ENCODE data around the gene CDC45.
"Not testable (repeated sequence)": the region's sequence is repeated elsewhere in the genome, so short reads cannot be mapped to it uniquely, and the experiment has no call there.

CDC45 gene

DNA sequence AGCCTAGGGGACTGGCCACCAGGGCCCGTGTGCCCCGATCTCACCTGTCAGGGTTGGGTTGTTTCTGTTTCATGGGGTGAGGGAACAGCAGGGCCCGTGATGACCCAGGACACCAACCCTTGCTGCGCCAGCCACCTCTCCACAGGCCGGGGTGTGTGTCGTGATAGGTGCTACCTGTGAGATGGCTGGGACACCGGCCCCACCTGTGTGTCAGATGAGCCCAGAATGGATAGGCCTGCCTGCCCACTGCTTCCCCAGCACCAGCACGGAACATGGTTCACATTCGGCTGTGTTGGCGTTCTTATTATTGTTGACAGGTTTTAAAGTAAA is 37.4 kb downstream of the CDC45 start:
- DNase-seq, result no peak

DNA sequence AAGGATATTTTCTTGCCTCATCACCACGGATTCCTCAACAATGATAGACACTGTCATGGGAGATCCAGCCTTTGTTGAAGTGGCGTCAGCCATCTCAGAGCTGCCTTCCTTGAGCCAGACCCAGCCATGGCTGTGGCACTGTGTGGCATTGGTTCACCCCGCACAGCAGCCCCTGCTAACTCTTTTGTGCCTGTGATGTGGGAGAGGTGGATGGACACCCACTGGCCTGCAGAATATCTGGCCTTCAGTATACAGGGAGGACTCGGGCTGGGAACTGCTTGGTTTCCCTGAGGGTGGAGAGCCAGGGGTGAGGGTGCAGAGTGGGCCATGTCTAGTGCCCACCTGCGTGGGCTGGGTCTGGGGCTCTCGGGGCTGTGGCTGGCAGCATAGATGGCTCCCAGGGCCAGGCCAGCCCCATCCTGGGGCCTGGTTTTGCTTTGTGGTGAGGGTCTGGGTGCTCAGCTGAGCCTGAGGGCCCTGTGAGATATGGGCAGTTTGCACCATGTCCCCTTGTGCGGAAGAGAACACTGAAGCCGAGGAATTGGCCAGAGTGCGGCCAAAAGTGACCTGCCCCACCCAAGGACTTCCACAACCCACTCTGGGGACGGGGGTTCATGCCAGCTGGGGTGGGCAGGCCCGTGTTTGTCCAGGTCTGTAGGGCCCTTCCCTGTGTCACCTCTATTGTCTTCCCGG is 38.3 kb downstream of the CDC45 start:
- no peak for DNase-seq

DNA sequence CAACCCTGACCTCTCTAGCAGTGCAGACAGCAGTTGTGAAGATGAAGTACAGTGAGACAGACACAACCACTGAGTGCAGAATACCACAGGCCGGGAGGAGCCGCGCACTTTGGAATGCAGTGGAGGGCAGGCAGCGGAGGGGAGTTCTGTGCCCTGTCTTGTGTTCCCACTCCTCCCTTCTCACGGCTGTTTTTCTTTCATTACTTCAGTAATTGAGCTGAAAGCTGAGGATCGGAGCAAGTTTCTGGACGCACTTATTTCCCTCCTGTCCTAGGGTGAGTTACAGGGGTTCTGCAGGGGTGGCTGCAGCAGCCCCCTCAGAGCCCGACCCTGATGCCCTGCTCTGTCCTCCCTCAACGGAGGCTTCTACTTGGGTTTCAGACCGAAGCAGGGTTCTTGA is 38.9 kb downstream of the CDC45 start:
- no peak for DNase-seq

DNA sequence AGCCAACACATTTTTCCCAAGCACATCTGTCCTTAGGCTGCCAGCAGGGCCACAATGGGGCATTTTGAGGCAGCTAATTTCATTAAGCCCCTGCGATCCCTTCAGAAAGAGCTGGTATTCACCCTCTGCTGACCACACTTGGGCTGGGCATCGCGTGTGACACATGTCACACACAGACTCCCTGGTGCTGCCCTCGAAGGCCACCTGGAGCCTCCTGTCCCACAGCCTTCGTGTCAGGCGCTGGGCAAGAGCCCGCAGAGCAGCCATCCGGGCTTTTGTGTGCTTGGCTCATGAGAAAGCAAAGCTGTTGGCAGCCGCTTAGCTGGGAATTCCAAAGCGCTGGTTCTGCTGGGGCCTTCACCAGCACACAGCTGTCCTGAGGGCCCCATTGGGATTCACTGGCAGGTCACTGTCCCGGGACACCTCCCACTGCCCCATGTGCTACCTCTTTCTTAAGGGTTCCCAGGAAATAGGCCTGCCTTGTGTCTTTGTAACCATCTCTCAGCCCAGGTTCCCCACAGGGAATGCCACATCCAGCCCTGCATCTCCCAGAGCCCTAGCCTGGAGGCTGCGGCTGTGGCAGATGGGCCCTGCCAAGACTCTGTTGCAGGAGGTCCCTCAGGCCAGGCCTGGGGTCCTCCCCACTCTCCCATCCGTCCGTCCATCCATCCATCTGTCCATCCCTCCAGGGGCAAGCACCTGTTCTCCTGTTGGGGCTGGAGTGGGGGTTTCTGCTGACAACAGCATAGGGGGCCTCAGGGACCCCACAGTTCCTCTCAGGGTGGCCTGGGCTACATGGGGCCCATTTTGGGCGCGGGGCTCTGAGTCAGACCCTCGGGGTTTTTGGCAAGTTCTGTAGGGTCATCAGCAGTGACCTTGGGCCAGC is 39.6 kb downstream of the CDC45 start:
- DNase-seq, result no peak

DNA sequence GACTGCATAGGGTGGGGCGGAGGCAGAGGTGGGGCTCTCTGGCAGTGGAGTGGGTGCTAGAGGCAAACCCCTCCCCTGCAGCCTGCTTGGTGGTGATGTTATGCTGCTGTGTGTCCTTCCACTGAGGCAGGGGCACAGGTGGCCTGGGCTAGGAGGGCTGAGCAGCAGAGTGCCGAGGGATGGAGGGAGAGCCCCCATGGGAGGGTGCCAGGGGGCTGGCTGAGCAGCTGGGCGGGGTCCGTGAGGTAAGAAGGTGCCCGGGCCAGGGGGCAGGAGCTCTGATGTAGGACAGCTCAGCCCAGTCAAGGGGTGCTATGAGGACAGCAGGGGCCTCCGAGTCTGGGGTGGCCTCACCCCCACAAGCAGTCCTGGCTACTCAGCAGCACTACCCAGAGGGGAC is 40.3 kb downstream of the CDC45 start:
- DNase-seq, result no peak

DNA sequence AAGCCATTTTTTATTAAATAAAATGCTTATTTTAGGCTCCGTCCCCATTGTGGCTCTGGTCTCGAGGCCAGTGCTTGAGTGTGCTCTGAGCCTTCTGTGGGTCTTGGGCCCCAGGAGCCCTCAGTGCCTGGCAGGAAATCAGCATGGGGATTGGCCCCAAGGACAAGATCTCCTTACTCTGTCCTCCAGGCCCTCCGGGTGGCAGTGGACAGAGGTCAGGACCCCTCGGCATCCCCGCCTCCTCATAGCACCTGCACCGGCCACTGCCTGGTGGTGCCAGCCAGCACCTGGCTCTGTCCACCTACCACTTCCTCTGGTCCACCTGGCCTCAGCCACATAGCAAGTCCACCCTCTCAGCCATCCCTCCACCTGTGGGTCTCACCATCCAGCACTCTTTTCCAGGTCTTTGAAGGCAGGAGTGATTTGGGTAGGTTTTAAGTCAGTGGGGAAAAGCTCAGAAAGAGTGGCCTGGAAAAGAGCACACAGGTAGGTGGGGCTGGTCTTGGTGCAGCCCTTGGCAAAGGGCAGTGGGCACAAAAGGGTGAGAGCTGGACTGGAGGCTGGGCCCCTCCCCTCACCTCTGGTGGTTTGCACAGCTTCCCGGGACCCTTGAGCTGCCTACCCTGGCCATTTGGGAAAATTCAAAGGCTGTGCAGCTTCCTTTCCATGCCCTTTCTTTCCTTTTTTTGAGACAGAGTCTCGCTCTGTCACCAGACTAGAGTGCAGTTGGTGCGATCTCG is 41.0 kb downstream of the CDC45 start:
- DNase-seq, result no peak

DNA sequence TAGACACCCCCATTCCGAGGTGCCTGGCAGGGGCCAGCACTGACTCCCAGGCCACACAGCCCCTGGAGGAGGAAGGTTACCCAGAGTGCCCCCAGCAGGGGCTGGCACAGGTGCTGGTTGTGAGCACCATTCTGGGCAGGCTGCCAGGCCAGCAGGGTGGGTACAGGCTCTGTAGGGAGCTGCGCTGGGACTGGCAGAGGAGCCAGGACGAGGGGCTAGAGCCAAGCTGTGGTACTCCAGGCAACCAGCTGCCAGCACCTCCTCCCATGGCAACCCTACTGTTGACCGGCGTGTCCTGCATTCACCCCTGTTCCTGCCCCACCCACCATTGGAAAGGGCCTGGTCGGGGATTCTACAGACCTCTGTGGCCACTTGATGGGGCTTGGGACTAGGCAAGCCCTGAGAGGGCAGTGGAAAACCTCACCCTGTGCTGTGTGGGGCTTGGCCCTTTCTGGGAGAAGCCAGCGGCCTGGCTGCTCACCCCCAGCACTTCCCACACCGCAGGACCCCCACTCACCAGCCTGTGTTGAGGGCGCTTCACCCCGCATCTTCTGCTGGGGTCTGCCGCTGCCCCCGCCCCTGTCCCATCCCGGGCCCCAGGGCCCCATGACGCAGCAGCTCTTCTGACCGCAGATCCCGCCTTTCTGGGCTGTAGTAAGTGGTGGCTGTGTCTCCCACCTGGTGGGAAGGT is 42.6 kb downstream of the CDC45 start:
- DNase-seq, result no peak

DNA sequence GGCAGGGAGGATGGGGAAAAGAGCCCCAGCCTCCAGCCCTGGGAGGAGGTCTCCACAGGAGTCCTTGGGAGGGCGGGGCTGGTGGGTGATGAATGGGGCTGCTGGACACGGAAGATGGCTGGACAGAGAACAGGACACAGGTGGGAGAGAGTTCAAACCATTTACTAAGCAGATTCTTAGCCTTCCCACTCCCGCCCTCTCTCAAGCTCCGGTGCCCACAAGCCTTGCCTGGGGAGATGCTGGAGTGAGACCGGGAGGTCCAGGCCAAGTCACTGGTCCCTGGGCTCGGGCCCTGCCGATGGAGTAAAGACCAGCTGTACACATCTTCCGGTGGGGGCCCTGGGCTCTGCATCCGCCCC is 43.1 kb downstream of the CDC45 start:
- DNase-seq, result no peak

DNA sequence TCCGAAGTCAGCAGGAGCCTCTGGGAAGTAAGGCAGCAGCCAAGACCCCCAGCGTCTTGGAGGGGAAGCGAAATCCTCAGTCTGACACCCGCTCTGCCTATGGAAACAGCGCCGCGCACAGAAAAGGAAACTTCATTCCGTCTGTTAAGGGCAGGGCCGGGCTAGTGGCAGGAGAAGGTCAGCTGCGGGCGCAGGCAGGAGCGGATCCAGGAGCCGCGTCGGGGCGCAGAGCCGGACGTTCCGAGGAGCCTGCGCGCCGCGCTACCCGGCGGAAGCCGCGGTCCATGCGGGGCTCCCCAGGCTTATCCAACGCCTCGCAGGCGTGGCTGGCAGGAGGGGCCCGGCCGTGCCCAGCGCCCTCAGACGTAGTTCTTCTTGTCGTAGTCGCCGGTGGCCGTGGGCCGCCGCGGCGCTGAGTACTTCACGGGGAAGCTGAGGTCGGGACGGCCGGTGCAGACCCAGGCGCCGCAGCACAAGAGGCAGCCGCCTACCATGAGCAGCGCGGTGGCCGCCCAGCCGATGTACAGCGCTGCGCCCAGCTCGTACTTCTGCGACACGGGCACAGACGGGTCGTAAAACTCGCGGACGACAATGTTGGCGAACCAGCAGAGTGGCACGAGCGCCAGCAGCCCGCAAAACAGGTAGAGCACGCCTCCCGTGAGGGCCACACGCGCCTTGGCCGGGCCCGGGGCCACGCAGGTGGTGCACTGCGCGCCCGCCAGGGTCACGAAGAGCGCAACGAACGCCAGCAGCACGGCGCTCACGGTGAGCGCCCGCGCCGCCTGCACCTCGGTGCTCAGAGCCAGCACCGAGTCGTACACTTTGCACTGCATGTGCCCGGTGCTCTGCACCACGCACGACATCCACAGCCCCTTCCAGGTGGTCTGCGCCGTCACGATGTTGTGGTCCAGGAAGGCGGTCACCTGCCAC is 43.8 kb downstream of the CDC45 start:
- DNase-seq, result no peak

DNA sequence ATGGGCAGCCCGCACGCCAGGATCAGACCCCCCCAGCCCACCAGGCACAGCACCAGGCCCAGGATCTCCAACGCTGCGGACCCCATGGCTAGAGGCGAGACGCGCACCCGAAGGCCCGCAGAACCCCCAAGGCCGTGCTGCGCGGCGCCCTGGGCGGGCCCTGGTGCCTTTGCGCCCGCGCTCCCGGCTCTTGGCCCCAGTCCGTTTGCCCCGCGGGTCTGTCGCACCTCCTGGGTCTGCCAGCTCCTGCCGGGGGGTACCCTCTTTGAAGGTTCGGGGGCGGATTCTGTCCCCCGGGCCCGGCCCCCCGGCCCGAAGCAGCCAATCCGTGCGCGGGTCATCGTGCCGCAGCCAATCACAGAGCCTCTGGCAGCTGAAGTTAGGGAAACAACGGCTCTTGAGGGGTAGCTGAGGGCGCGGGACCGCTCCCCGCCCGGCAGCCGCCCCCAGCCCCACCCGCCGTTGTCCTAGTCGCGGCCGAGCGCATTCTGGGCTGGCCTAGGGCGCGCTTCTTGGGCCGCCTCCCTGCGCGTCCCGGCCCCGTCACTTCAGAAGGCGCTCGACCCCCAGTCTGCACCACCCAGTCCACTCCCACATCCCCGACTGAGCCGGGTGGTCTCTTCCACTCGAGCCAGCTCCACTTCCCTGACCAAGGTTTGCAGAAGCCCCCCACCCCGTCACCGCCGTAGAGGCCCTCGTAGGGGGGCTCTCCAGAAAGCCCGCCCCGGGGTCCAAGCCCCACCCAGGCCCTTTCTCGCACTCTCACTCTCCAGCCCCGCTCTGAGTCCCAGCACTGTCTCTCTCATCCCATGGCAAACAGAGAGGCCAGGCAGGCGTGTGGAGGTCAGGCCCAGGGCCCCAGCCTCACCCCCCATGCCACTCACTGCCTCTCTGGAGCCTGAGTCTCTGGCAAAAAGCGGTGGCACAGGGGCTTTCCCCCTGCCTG is 44.7 kb downstream of the CDC45 start, which contains the start of gene CLDN5:
Gene CLDN5, minus strand, starts transcription at position 241 of the 946 bp plus-strand sequence. Its CDS starts 155 bp downstream, at position 86.
- DNase-seq, result no peak

DNA sequence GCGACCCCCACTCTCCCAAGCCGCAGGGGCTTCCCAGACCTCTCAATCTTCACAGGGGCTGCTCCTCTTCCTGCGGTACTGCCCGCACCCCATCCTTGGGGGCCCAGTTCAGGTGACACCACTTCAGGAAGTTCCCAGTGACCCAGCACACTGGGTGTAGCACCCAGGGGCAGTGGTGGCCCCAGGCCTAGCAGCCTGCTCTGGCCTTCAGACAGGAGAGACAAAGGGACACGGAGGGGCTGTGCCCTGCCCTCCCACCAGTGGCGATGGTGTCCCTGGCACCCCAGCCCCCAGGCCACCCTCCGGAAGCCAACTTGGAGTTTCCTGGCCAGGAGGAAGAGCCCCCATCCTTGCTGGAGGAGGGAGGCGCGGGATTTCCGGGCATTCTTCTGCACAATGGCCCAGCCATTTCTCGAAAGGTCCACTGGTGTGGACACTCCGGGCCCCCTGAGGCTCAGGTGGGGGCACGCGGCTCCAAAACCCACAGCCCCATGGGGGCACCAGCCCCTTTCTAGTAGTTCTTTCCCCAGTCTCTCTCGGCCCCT is 45.5 kb downstream of the CDC45 start:
- DNase-seq, result no peak

DNA sequence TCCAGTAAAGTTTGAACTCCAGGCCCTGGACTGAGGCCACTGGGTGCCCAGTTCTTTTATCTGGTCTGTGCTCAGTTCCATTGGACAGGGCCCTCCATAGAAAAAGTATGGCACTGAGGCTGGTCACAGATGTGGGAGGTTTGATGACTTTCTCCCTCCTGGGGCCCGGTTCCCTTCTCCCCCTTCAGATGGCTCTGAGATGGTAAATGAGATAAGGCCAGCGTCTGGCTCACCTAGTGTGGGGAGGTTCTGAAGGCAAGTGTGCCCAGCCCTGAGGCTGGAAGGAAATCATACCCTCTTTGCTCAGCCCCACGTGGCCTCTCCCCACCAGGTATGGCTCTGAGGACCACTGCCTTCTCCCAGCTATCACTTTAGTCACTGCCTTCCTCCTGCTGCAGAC is 45.9 kb downstream of the CDC45 start:
- DNase-seq, result no peak

DNA sequence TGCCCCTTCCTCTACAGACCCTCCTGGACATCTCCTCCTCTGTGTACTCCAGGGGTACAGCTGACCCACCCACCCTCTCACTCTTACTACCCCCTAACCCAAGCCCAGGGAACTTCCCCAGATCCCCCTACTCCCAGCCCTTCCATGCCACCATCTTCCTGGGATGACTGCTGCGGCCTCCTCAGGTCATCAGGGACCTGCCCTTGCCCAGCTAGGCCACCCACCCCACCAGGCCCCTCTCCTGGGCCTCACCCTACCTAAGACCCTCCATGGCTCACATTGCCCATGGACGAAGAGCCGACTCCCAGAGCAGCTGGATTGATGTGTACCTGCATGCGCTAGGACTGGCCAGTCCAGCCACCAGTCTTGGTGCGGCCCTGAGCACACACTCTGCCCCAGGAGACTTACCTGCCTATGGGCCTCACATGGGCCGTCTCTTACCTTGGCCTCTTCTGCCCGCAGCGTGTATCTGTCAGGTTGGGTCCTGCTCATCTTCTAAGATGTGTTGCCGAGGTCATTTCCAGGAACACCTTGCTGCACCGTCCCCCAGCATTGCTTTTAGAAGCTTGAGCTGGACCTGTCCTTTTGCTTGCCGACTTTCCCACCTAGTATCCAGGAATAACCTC is 46.5 kb downstream of the CDC45 start:
- DNase-seq, result no peak

DNA sequence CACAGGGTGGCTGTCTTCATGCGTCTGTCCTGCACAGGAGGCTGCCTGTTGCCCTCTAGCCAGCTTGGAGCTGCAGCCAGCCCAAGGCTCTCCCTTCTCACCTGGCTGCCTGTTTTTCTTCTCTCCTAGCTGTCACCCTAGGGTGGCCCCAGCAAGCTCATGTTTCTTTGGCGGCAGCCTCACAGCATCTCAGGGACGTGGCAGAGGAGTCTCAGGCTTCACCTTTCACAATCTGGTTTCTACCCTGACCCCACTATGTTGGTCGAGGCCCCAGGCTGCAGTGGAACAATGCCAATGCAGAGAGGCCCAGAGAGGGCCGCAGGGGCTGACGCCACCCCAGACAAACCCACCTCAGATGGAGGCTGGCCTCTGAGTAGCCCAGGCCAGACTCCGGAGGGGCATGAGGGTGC is 47.0 kb downstream of the CDC45 start:
- DNase-seq, result no peak

DNA sequence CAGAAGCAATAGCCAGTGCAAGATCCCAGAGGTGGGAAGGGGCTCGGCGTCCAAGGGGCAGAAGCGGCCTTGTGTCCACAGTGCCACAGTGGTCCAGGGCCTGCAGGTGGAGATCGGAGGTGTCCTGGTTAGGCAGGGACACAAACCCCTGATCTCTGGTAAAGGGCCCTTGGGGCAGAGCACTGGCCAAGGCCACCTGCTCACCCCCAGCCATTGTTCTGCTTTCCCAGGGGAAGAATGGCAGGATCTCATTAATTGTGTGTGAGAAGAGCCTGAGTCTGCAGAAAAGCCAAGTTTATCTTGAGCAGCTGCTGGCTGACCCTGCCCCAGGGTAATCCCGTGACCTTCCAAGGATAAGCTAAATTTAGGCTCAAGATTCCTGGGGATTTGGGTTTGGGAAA is 47.6 kb downstream of the CDC45 start:
- no peak for DNase-seq

DNA sequence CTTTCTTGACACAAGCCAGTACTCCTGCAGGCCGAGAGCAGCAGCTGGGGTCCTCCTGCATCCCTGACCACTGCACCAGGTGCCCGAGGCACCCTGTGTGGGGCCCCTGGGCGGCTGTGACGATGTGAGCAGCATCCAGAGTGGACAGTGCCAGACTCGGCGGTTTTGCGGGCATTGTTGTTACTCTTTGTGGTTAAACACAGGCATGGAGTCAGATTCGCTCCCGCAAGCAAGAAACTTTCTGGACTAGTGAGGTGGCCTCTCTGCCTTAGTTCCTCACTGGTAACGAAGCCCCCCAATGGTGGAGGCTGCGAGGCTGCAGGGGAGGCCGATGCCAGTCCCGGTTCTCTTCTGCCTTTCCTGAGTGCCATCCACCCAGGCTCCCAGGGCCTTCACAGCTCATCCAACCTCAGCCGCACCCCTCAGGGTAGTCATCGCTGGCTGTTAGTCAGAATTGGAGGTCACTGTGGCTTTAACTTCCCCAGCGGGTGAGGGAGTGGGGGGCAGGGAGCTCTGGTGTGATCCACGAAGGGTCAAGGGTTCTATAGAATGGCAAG is 48.2 kb downstream of the CDC45 start:
- no peak for DNase-seq

DNA sequence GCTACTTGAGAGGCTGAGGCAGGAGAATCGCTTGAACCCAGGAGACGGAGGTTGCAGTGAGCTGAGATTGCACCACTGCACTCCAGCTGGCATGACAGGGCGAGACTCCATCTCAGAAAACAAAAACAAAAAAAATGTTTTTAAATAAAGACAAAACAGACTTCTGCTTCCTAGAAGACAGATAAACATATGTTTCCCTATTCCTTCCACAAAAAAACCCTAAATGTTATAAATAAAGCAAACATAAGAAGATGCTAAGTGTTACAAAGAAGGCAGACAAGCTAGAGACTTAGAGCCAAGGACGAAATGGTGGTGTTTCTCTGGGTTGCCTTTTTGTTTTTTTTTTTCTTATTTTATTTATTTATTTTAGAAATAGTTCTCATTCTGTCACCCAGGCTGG is 50.1 kb downstream of the CDC45 start:
- no peak for DNase-seq

DNA sequence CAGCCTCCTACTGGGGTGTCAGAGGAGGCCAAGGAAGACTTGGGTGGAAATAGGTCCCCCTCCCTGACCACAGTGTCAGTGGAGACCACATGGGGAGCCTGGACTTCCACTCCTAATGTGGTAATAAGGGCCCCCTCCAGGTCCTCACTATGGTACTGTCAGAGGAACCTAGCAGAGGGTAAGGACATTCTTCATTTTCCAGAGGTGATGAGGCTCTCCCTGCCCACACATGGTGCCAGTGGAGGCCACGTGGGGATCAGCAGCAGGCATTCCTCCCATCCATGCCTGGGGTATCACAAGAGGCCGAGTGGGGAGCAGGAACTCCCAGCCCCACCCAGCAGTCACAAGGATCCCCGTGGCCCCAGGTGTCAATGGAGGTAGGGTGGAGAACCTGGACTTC is 51.0 kb downstream of the CDC45 start:
- DNase-seq, result no peak

DNA sequence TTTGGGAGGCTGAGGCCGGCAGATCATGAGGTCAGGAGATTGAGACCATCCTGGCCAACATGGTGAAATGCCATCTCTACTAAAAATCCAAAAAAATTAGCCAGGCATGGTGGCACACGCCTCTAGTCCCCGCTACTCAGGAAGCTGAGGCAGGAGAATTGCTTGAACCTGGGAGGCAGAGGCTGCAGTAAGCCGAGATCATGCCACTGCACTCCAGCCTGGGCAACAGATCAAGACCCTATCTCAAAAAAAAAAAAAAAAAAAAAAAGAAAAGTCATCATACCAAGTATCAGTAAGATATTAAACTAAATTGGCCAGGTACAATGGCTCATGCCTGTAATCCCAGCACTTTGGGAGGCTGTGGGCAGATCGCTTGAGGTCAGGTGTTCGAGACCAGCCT is 51.6 kb downstream of the CDC45 start:
- DNase-seq, result not testable (repeated sequence)
